ENCODE measurements around the gene ACTN4.

- TF ChIP-seq CTCF (IDR thresholded peaks at IDR 0.05) = no peak
- TF ChIP-seq POLR2A (IDR thresholded peaks at IDR 0.05) = no peak
These were observed 32.4 kb upstream of the ACTN4 start for GRCh38 chr19:38615007-38615581.
